ENCODE results near the gene ERC2.

Gene ERC2

DNA sequence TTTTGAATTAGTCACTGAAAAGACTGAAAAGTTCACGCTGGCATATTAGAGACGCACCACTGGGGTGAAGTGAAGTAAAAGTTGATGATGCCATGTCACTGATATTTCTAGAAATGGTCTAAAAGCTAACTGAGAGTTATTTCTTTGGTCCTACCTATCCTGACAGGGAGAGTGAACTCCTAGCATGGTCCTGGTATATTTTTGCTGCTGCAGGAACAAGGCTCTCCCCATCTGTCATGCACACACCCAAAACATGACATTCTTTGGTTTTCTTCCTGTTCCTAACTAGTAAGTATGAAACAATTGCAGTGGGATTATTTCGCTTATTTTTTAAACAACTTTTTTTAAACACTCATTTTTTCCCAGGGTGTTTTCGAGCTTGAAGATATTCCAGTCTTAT lies 466.7 kb downstream of the ERC2 start:
- no peak for DNase-seq (ENCODE audit: low read depth in 3 of 3)

DNA sequence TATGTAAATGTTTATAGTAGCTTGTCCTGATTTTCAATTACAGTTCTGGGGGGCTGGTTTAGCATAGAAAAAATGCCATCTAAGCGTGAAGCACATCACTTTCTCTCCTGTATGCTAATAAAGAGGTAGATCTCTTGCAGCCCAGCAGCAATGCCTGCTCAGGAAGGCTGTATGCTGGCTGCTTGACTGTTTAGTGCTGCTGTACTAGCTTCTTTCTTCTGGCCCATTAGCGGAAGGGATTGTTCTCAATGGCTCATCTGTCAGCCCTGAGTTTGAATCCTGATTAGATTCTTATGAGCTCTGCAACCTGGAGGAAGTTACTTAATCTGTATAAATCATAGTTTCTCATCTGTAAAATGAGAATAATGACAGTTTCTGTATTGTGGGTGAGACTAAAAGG lies 478.9 kb downstream of the ERC2 start:
- DNase-seq (ENCODE audit: low read depth in 3 of 3), result no peak

DNA sequence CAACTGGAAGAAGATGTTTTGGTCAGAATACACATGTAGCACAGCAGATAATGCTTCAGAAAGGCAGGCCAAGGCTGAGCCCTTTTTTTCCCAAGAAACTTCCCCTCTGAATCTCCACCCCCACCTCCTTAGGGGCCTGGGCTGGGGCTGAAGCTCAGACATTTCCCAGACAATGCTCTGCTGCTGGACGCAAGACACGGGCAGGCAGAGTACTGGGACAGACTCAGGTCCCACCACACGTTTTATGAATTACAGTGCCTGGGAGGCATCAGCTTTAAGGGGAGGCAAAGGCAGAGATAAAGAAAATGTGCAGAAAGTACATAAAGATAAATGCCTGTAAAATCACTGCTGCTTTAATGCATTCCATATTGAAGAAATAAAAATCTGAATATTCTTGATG lies 479.4 kb downstream of the ERC2 start:
- DNase-seq (ENCODE audit: low read depth in 3 of 3), result no peak

DNA sequence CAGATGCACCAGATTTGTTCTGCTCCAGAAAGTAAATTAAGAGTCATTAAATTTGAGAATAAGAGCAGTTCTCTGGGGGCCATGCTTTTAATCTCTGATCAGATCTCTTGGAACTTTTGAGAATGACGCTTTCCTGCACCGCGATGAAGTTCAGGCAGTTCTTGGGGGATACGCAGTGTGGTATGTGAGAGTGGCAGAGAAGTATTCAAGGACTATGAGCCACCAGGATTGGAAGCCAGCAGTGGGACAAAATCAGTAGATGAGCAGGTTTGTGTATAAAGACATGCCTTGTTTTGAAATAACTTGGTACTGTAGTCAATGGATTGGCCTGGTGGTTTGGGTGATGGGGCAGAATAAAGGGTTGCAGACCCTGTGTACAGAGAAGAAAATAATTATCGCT lies 483.6 kb downstream of the ERC2 start:
- DNase-seq (ENCODE audit: low read depth in 3 of 3), result no peak

DNA sequence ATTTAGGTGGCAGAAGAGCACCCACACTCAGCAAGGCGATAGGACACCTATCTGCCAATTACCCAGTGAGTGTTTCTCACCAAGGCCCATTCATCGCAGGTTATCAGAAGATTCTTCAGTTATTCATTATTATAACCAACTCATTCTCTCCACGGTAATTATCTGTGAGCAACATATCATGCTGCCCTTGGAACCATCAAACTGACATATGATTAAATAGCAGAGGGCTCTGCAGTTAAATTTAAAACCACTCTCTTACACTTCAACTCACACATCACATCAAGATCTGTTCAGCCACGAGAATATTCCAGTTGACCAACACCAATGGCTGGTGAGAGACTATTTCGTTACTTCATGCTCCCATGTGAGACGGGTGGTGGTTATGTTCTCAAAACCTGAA lies 489.3 kb downstream of the ERC2 start:
- no peak for DNase-seq (ENCODE audit: low read depth in 3 of 3)

DNA sequence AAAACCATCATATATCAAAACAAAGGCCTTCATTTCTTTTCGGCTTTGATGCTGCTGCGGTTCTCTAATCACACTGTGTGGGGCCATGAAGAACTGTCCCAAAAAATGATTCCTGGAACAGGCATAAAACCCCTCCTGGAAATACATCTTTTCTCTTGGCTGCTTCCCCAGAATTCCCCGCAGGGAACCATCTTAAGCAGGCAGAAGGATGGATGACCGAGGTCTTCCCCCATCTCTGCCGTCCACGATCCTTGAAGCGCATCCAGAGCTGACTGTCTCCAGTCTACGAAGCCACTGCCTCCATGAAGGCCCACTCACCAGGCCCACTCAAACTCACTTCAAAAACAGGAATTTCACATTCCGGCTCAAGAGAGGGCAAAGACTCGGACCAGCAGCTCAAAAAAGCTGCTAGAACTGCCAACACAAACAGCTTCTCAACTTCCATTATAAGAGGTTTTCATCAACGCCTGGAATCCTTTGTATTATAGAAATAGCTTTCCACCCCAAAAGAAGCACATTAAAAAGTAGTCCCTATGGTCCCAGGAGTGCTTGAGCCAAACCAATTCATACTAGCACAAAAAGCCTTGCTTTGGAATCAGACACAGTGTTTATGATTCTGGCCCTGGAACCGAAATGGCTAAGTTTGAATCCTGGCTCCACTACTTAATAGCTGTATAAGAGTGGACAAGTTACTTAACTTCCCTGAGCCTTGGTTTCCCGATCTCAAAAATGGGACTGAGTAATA lies 493.7 kb downstream of the ERC2 start:
- DNase-seq (ENCODE audit: low read depth in 3 of 3), result no peak

DNA sequence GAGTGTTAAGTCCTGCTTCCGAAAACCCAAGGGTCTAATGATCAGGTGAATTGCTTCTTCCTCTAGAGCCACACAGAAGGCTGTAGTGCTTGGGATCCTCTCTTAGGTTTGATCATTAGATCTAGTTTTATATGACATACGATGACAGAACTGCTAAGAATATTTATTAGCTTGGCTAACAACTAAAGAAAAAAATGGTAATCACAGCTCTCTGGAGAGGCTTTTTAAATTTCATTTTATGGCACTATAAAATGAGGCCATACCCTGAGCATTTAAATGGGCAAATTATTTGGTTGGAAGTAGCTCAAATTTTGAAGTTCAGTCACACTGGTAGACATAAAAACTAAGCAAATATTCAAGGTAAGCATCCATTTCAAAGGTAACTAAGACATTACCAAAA lies 498.6 kb downstream of the ERC2 start:
- DNase-seq (ENCODE audit: low read depth in 3 of 3), result no peak

DNA sequence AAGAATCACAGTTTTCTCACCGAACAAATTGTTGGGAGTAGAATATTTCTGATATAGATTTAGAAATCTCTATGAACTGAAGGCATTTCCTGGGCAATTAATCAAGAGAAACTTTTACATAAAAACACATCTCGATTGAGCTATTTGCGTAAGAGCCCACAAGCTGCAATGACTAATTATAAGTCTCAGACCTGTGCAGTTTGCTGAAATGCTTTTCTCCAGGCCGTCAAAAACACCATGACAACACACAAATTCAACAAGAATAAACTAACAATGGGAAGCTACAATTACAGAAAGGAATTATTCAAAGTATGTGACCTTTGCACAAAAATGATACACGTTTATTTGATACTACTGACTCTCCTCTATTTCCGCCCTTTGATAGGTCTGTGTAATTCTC lies 499.9 kb downstream of the ERC2 start:
- no peak for DNase-seq (ENCODE audit: low read depth in 3 of 3)

DNA sequence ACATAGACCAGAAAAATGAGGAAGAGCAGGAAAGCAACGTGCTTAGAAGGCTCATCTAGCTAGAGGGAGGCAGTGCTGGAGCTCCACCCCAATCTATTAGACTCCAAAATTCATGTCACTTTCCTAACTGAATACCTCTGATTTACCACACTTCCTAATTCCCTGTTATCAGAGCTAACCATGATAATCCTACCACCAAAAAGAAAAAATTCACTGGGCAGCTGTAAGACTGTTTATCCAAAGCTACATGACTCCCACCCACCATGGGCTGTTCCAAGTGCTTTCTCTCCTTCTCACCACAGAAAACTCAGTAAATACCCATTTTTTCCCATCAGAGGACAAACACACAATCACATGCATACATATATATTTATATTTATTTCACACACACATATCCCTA lies 501.7 kb downstream of the ERC2 start:
- no peak for DNase-seq (ENCODE audit: low read depth in 3 of 3)

DNA sequence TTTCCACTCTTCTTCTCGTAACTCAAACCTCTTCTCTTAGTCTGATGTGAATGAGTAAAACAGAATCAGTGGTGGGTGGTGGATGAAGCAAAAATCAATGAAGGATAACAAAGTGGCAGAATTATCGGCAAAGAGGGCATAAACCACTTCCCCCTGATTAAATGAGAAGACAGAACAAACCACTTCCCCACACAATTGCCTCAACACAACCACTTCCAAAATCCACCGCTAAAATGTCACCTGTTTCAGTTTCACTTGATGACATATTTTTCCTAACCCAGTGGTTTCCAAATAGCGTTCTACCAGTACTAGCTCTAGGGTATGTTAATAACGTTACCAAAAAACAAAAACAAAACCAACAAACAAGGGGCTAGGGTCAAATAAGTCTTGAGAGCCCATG lies 502.5 kb downstream of the ERC2 start:
- no peak for DNase-seq (ENCODE audit: low read depth in 3 of 3)

DNA sequence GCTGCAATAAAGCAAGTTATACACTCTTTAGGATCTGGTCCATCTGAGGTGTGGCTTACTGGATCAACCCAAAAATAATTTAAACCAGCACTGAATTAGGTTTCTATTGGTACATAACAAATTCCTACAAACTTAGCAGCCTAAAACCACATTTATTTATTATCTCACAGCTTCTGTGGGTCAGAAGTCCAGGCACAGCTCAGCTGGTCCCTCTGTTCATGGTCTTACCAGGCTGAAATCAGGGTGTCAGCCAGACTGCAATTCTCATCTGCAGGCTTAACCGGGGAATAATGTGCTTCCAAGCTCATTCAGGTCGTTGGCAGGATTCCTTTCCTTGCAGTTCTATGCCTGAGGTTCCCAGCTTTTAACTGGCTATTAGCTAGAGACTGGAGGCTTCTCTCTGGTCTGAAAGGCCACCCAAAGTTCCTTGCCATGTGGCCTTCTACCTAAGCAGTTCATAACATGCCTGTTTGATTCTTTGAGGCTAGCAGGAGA lies 503.7 kb downstream of the ERC2 start:
- no peak for DNase-seq (ENCODE audit: low read depth in 3 of 3)

DNA sequence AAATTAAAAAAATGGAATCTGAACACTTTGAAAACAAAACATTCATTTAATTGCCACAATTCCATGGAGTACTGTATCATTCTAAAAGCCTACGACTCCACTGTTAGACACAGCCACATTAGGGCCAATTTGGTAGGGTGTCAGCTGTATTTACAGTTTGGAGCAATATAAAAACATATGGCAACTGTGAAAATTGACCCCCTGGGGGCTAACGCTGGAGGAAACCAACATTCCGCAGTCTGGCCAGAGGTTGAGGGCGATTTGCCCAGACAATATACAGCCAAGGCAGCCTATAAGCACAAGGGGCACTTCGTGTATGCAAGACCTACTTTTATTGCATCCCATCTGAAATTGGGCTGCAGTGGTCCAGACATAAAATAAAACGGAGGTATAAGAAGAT lies 504.7 kb downstream of the ERC2 start:
- DNase-seq (ENCODE audit: low read depth in 3 of 3), result no peak

DNA sequence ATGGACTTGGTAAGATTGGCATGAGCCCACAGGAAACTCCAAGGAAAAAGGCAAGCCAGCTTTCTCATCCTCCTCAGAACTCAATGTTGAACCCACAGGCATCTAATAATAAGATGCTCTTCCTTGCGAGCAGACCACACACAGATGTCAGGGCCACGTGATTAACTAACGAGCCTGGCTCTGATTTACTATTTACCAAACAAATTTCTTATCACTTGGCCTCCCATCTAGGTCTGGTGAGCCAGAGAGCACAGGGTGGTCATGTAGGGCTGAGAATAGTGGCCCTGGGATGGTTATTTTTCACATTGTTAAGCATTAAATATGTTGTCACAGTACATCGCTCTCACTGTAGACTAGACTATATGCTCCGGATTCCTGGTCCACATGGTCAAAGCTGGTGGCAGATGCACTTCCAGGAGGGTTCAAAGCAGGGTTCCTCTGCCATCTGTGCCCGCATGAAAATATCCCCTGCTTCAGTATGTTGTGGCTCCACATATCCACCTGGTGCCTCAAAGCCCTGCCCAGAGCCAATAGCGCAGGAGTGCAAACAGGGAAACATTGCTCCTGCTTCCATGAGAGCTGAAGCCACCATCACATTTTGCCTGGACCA lies 508.7 kb downstream of the ERC2 start:
- DNase-seq (ENCODE audit: low read depth in 3 of 3), result no peak

DNA sequence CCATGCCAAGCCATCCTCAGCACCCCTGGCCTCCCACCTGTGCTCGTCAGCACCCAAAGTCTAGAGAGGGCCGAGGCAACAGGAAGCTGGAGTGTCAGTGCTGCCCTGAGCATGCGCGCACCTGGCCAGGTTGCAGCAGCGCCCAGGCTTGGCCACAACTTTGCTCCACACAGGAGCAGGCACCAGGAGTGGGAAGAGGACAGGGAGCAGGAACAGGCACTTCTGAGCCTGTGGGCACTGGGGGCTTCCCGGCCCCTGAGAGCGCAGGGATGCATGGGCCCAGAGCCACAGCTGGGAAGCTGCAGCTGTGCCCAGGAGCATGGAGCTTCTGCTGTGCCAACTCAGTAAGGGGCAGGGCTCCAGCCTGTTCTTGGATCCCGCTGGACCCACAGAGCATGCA lies 509.7 kb downstream of the ERC2 start:
- no peak for DNase-seq (ENCODE audit: low read depth in 3 of 3)

DNA sequence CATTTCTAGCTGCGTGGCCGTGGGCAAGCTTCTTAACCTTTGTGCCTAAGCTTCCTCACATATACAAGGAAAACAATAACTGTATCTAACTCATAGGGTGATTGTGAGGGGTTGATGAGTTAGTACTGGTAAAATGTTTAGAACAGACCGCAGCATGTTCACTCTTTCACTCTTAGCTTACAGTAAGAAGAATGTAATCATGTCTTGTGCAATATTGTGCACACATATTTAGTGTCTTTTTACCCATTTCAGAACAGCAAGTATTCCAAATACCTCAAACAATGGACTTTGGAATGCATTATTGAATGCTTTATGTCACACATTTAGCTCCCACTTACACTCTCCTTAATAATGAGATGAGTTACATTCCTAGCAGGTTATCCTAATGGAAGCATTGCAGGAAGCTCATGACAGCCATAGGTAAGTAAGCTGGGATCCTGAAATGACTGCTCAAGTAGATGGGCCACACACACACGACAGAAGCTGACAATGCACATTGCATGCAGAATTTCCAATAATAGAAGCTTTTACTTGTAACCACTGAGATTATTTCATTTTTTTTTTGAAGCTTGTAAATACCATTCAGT lies 512.3 kb downstream of the ERC2 start:
- no peak for DNase-seq (ENCODE audit: low read depth in 3 of 3)

DNA sequence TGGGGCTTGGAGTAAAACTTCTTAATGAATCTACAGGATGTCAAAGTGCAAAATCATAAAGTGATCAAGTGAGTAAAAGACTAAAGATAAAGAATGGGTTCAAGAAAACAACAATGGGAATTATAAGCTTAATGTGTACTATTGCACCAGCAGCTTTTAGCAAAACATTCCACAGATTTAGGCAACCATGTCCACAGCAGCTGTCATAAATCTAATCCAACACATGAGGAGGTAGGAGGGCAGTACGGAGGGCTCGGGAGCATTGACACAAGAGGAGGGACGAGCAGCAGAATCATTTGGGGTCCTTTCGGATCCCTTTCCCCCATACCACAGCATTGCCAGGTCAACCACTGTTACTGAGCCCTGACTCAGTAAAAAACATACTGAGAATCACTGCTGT lies 516.9 kb downstream of the ERC2 start:
- no peak for DNase-seq (ENCODE audit: low read depth in 3 of 3)

DNA sequence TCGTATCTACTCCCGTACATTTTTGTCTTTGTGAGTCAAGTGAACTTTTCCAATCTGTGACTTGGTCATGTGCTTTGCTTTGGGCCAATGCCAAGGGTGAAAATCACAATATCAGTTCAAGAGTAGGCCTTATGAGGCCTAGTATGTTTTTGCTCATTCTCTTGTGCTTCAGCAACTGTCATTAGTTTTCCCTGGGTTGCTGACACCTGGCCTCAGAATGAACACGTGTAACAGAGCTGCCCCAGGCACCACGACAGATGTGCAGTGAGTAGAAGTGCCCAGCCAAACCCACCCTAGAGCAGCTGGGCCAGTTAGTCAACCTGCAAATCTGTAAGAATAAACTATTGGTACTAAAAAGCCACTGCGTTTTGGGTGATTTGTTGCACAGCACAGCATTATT lies 520.9 kb downstream of the ERC2 start:
- no peak for DNase-seq (ENCODE audit: low read depth in 3 of 3)

DNA sequence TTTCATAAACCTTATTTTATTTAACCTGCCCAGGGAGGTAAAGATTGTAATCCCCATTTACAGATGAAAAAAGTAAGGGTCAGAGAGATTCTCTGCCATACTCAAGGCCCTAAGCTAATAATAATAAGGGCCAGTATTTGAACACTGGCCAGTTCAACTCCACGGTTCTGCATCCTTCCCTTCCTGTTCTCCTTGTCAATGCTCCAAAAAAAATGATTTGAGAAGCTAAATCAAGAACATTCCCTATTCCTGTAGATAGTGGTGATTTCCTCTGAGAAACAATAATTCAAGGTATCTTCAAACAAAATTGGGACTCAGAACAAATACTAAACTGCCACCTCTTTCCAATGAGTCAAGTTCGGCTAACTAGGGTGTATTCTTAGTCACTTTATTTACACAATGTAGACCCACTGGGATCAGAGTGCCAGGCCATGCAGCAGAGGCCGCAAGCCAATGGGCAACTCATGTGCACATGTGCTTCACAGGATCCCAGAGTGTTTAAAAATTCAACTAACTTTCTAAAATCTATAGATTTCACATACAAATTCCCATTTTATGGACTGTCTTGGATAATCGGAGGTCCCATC lies 521.6 kb downstream of the ERC2 start:
- no peak for DNase-seq (ENCODE audit: low read depth in 3 of 3)

DNA sequence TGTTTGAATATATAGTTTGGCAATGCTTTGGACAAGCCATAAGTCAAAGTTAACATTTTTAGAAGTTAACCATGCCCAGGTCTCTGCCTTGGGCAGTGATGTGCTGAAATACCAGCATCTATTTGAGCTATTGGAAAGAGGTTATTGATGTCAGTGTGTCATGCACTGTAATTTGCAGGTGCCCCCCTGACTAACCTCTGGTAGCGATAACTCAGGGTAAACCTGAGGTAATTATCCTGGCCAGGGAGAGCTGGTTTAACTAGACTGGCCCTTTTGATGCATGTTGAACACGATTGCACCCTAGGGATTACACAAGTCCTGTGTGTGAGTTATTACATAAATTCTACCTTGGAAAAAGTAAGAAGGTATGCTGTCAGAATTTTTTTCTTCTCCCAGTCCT lies 525.4 kb downstream of the ERC2 start:
- no peak for DNase-seq (ENCODE audit: low read depth in 3 of 3)

DNA sequence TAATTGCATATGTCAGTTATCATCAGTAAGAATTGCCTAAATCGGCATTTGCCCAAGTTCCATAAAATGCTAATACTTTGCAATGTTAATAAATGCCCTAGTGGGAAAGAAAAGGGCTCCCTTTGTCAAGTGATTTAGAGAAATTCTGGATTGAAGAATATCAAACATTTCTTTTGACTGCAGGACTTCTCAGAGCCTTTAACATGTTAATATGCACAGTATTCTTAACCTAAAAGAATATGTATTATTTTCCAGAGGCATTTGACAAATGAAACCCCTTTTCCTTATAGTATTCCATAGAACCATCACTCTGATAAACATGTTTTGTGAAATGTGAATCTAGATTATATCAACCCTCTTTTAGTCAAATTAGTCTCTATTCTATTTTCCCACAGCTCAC lies 529.0 kb downstream of the ERC2 start:
- DNase-seq (ENCODE audit: low read depth in 3 of 3), result no peak

DNA sequence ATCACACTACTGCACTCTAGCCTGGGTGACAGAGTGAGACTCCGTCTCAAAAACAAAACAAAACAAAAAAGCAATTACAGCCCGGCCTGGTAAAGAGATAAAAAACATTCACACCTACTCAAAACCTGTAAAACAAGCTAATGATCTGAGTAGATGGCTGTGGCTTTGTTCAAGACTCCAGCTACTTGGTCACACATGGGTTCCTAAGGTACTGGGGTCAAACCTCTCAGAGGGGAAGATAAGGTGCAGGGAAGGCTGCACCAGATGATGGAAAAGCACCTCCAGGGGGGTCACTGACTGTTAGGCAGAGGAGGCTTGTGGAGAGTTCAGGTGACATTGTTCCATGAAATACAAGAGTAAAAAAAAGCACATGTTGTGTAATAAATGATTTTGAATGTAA lies 531.0 kb downstream of the ERC2 start:
- no peak for DNase-seq (ENCODE audit: low read depth in 3 of 3)

DNA sequence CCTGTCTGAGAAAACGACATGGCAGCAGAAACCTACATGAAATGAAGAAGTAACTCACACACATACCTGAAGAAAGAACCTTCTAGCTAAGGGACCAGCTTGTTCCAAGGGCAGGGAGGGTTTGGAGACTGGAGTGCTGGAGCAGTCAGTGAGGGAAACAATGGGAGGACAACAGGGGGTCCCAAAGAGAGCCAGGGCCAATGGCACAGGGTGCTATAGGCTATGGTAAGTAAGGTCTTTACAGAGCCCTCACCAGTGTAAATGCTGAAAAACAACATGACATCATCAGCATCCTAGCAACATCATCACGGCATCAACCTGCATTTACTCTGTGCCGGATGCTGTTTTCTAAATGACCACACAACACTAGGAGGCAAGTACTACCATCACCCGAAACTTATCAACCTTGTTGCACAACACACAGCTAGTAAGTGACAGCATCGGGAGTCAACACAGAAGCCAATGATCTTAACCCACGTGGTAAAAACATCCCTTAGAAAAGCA lies 531.7 kb downstream of the ERC2 start:
- no peak for DNase-seq (ENCODE audit: low read depth in 3 of 3)

DNA sequence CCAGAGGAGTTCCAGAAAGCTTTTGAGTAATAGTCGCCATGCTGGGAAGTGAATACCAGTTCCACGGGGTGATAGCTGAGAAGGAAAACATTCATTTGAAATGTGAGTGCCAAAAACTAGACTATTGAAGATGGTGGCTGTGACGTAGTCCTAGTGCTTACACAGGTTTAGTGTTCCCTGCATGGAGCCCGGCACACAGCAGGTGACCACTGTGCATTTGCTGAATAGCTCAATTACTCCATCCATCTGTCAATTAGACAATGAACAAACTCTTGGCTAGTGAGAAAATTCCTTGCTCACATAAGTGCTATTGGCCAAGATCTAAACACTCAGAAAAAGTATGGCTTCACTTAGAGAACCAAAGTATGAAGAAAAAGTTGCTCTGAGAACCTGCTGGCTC lies 533.0 kb downstream of the ERC2 start:
- DNase-seq (ENCODE audit: low read depth in 3 of 3), result no peak

Measured in stimulated activated CD4-positive, alpha-beta T cell treated with anti-CD3 and anti-CD28 coated beads, TNF-alpha, amount 100 ng/mL, for 48 hours (primary cell).